BLaER1 treated with 17β-estradiol and CSF1 and Interleukin-3, amounts not matched to agents 10 nM and 100 nM (cell line): Measurements from ENCODE around the gene DNER.

Experiments used
- H3K27ac ChIP-seq, 11 experiments: shearing (Covaris generic); formaldehyde crosslinking; 2 replicates each; pipeline ENCODE4 v1.8.1; 2022
- H3K27me3 ChIP-seq, 11 experiments: shearing (Covaris generic); formaldehyde crosslinking; 2 replicates each; pipeline ENCODE4 v1.8.1; 2022
- H3K36me3 ChIP-seq, 11 experiments: shearing (Covaris generic); formaldehyde crosslinking; 2 replicates each; pipeline ENCODE4 v1.8.1; 2022
- H3K4me1 ChIP-seq, 10 experiments: shearing (Covaris generic); formaldehyde crosslinking; 2 replicates each; pipeline ENCODE4 v1.8.1; 2022
- H3K4me2 ChIP-seq, 11 experiments: shearing (Covaris generic); formaldehyde crosslinking; 2 replicates each; pipeline ENCODE4 v1.8.1; 2022
- H3K4me3 ChIP-seq, 10 experiments: shearing (Covaris generic); formaldehyde crosslinking; 2 replicates each; pipeline ENCODE4 v1.8.1; 2022
- H3K9ac ChIP-seq, 11 experiments: shearing (Covaris generic); formaldehyde crosslinking; 2 replicates each; pipeline ENCODE4 v1.8.1; 2022
- H3K9me3 ChIP-seq, 11 experiments: shearing (Covaris generic); formaldehyde crosslinking; replicated peaks in 1 of 11; 2 replicates each; pipeline ENCODE4 v1.8.1; 2022
- H4K20me1 ChIP-seq, 11 experiments: shearing (Covaris generic); formaldehyde crosslinking; 2 replicates each; pipeline ENCODE4 v1.8.1; 2022
- Cebpa-rat ChIP-seq, 11 experiments: shearing (Covaris generic); IDR thresholded peaks; 2 replicates each; pipeline ENCODE4 v1.8.1; 2022

DNER gene

GRCh38 chr2:229661478-229661877 lies 52.9 kb downstream of the DNER start:
- no peaks in the 10 kb centered on the region for H4K20me1 ChIP-seq
- no peak for TF ChIP-seq Cebpa-rat (IDR thresholded peaks at IDR 0.05)
- peaks cover 0 to 14% (median 0%) of the 10 kb centered on the region in 10 experiments; a peak in 6 of 20 replicates for H3K4me1 ChIP-seq
- no peak overlapping the region for H3K9ac ChIP-seq
- no peaks in the 10 kb centered on the region for H3K27me3 ChIP-seq
- H3K4me2 ChIP-seq = no peak overlapping the region
- no peak overlapping the region for H3K4me3 ChIP-seq
- H3K9me3 ChIP-seq = no peaks in the 10 kb centered on the region
- H3K27ac ChIP-seq = no peak overlapping the region
- H3K36me3 ChIP-seq = no peaks in the 10 kb centered on the region

DNA sequence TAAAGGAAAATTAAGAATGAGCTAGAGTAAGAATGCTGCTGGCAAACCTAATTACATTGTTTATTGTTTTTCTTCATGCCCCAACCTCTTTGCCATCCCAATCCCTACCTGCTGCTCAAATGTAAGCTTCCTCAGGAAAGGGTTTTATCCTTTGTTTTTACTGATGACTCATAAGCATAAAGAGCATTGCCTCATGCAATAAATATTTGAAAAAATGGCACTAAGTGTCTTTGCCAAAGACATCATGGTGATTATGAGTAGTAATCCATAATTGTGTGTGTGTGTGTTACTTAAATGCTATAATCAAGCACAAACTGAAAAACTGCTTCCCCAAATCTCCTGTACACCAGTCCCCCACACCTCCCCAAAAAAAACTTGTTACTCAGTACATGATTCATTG lies 53.4 kb downstream of the DNER start:
- no peak for TF ChIP-seq Cebpa-rat (IDR thresholded peaks at IDR 0.05)
- Histone ChIP-seq H4K20me1 (no peaks in the 10 kb centered on the region), H3K9ac (no peak overlapping the region), H3K4me2 (peak overlapping the region in 2 of 11 experiments; percentile 24 to 44; a peak in 3 of 22 replicates), H3K4me3 (no peak overlapping the region), H3K27me3 (no peaks in the 10 kb centered on the region), H3K4me1 (peaks cover 0 to 14% (median 0%) of the 10 kb centered on the region in 10 experiments; a peak in 6 of 20 replicates), H3K9me3 (no peaks in the 10 kb centered on the region), H3K36me3 (no peaks in the 10 kb centered on the region), H3K27ac (no peak overlapping the region)

GRCh38 chr2:229660391-229660790 lies 54.0 kb downstream of the DNER start:
- TF ChIP-seq Cebpa-rat (IDR thresholded peaks at IDR 0.05) = no peak
- Histone ChIP-seq H3K9me3 (no peaks in the 10 kb centered on the region), H3K4me2 (peak overlapping the region in 2 of 11 experiments; percentile 24 to 44; a peak in 3 of 22 replicates), H3K27ac (no peak overlapping the region), H4K20me1 (no peaks in the 10 kb centered on the region), H3K9ac (no peak overlapping the region), H3K27me3 (no peaks in the 10 kb centered on the region), H3K4me1 (peaks cover 0 to 14% (median 0%) of the 10 kb centered on the region in 10 experiments; a peak in 6 of 20 replicates), H3K4me3 (no peak overlapping the region), H3K36me3 (no peaks in the 10 kb centered on the region)

- Histone ChIP-seq H3K4me2 (no peak overlapping the region), H4K20me1 (no peaks in the 10 kb centered on the region), H3K9me3 (no peaks in the 10 kb centered on the region), H3K36me3 (no peaks in the 10 kb centered on the region), H3K9ac (no peak overlapping the region), H3K27ac (no peak overlapping the region), H3K4me3 (no peak overlapping the region), H3K27me3 (no peaks in the 10 kb centered on the region), H3K4me1 (peaks cover 0 to 14% (median 0%) of the 10 kb centered on the region in 10 experiments; a peak in 6 of 20 replicates)
- no peak for TF ChIP-seq Cebpa-rat (IDR thresholded peaks at IDR 0.05)
Observed at GRCh38 chr2:229658004-229658403, 56.4 kb downstream of the DNER start.

- no peak for TF ChIP-seq Cebpa-rat (IDR thresholded peaks at IDR 0.05)
- H3K4me2 ChIP-seq = no peak overlapping the region
- no peak overlapping the region for H3K9ac ChIP-seq
- no peaks in the 10 kb centered on the region for H3K4me1 ChIP-seq
- H3K27ac ChIP-seq = no peak overlapping the region
- H3K4me3 ChIP-seq = no peak overlapping the region
- no peaks in the 10 kb centered on the region for H3K36me3 ChIP-seq
- no peaks in the 10 kb centered on the region for H3K27me3 ChIP-seq
- no peaks in the 10 kb centered on the region for H4K20me1 ChIP-seq
- H3K9me3 ChIP-seq = no peaks in the 10 kb centered on the region
Observed at GRCh38 chr2:229654437-229654836, 59.9 kb downstream of the DNER start.

GRCh38 chr2:229653531-229653930 lies 60.8 kb downstream of the DNER start:
- no peak for TF ChIP-seq Cebpa-rat (IDR thresholded peaks at IDR 0.05)
- Histone ChIP-seq H3K27ac (no peak overlapping the region), H3K4me1 (no peaks in the 10 kb centered on the region), H3K4me3 (no peak overlapping the region), H3K9me3 (no peaks in the 10 kb centered on the region), H3K27me3 (no peaks in the 10 kb centered on the region), H3K36me3 (no peaks in the 10 kb centered on the region), H3K9ac (no peak overlapping the region), H3K4me2 (no peak overlapping the region), H4K20me1 (no peaks in the 10 kb centered on the region)

- no peak overlapping the region for H3K4me3 ChIP-seq
- no peaks in the 10 kb centered on the region for H3K27me3 ChIP-seq
- H3K4me2 ChIP-seq = no peak overlapping the region
- no peaks in the 10 kb centered on the region for H3K36me3 ChIP-seq
- H3K27ac ChIP-seq = no peak overlapping the region
- H4K20me1 ChIP-seq = no peaks in the 10 kb centered on the region
- no peaks in the 10 kb centered on the region for H3K4me1 ChIP-seq
- H3K9me3 ChIP-seq = no peaks in the 10 kb centered on the region
- H3K9ac ChIP-seq = no peak overlapping the region
- no peak for TF ChIP-seq Cebpa-rat (IDR thresholded peaks at IDR 0.05)
Observed at GRCh38 chr2:229652796-229653195, 61.6 kb downstream of the DNER start.

DNA sequence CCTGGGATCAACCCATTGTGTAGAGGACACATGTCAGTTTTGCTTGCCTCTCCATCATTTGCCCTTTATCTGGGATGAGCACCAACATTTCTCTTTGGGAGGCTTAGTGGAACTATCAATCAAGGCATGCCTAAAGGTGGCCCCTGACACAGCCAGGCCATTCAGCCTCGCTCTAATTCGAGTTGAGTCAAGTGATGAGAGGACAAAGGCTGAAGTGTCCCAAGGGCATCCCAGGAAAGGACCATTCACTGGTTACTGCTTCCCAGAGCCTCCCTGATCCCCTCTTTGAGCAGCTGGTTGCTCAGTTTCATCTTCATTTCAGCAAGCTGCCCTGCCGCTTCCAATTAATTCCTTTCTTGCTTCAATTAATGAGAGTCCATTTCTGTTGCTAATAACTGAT lies 63.5 kb downstream of the DNER start:
- Histone ChIP-seq H3K4me2 (no peak overlapping the region), H3K27me3 (no peaks in the 10 kb centered on the region), H3K36me3 (no peaks in the 10 kb centered on the region), H3K27ac (no peak overlapping the region), H4K20me1 (no peaks in the 10 kb centered on the region), H3K9me3 (no peaks in the 10 kb centered on the region), H3K9ac (no peak overlapping the region), H3K4me1 (no peaks in the 10 kb centered on the region), H3K4me3 (no peak overlapping the region)
- TF ChIP-seq Cebpa-rat (IDR thresholded peaks at IDR 0.05) = no peak

DNA sequence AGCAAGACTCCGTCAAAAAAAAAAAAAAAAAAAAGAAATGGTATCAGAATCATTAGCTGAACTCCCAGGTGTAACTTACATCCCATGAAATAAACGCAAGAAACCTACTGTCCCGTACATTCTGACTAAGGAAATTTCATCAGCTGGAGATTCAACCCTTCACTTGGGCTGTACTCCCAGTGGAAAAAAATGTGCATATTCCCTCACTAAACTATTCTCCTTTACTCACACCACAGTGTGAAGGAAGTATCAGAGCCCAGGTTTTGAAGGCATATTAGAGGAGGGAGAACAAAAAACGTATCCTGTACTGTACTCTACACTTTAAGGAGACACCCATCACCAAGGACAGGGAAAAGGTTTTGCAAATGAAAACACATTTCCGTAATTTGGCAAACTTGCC lies 64.3 kb downstream of the DNER start:
- no peaks in the 10 kb centered on the region for H3K4me1 ChIP-seq
- H3K9ac ChIP-seq = no peak overlapping the region
- H3K4me3 ChIP-seq = no peak overlapping the region
- H3K4me2 ChIP-seq = no peak overlapping the region
- no peak overlapping the region for H3K27ac ChIP-seq
- TF ChIP-seq Cebpa-rat (IDR thresholded peaks at IDR 0.05) = no peak
- H3K36me3 ChIP-seq = no peaks in the 10 kb centered on the region
- no peaks in the 10 kb centered on the region for H4K20me1 ChIP-seq
- H3K9me3 ChIP-seq = no peaks in the 10 kb centered on the region
- no peaks in the 10 kb centered on the region for H3K27me3 ChIP-seq

DNA sequence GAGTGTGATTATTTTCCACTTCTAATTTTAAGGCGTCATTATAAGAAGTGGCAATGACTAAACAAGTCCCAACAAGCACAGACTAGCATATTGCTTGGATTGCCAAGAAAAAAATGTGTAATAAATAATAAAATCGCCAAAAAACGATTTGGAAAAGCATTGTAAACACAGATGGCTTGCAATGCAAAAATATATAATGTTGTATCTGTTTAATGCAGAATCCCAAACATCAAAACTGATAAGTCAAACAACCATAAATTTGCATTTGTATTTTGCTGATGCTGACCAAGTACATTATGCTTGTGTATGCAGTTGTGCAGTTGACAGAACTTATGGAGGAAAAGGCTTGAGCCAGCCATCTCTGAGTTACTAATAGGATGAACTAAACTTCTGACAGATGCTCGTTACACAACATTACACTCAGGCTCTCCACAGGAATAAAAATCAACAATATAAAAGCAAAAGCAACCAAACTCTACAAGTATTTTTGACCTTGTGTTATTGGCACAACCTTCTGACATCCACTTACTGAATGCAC lies 68.1 kb downstream of the DNER start:
- Histone ChIP-seq H3K27ac (no peak overlapping the region), H3K9me3 (no peaks in the 10 kb centered on the region), H3K36me3 (no peaks in the 10 kb centered on the region), H3K4me2 (no peak overlapping the region), H3K27me3 (no peaks in the 10 kb centered on the region), H3K4me1 (peaks cover 0 to 6% (median 0%) of the 10 kb centered on the region in 10 experiments; a peak in 1 of 20 replicates), H3K9ac (no peak overlapping the region), H4K20me1 (no peaks in the 10 kb centered on the region), H3K4me3 (no peak overlapping the region)
- TF ChIP-seq Cebpa-rat (IDR thresholded peaks at IDR 0.05) = no peak
